Keratinocyte (primary cell): Measurements from ENCODE around the gene HAO2. TPM values are rescaled to one million over a fixed set of nuclear protein-coding genes. Genes with fewer than 3 reads are reported as not detected.

Experiments
- DNase-seq: peaks from one replicate; pipeline ENCODE4 v3.0.0-alpha.2; 2011; ENCODE audit warnings: low read depth, missing footprints, low spot score
- FAIRE-seq: peaks from 2 replicates; lab custom pipeline; 2011; peaks lifted over from hg19 to GRCh38; lab: Jason Lieb, UNC
- H2AFZ ChIP-seq: 2 replicates; pipeline ENCODE4 v1.6.0; 2012; ENCODE audit warnings: low read length, control low read depth, inconsistent platforms; ENCODE audit not compliant: control insufficient read depth
- H3K27ac ChIP-seq: 2 replicates; pipeline ENCODE4 v1.5.1; 2011; ENCODE audit warnings: low read length; ENCODE audit not compliant: control insufficient read depth, insufficient read depth
- H3K27me3 ChIP-seq: 3 replicates; pipeline ENCODE4 v1.6.0; 2011; ENCODE audit warnings: low read length; ENCODE audit not compliant: control insufficient read depth, insufficient read depth; ENCODE audit errors: extremely low read depth
- H3K36me3 ChIP-seq, 2 experiments: 2 replicates in 1 of 2; 3 replicates in 1 of 2; pipeline ENCODE4 v1.5.1; 2011; ENCODE audit warnings: low read length in 2 of 2, mild to moderate bottlenecking in 1 of 2; ENCODE audit not compliant: control insufficient read depth in 2 of 2, insufficient read depth in 2 of 2; ENCODE audit errors: extremely low read depth in 1 of 2
- H3K4me1 ChIP-seq: 3 replicates; pipeline ENCODE4 v1.5.1; 2011; ENCODE audit warnings: low read length; ENCODE audit not compliant: control insufficient read depth, insufficient read depth; ENCODE audit errors: extremely low read depth
- H3K4me2 ChIP-seq: 3 replicates; pipeline ENCODE4 v1.6.0; 2011; ENCODE audit warnings: low read depth, low read length; ENCODE audit not compliant: control insufficient read depth, insufficient read depth; ENCODE audit errors: extremely low read depth
- H3K4me3 ChIP-seq, 3 experiments: fragments of 200-600 bp in 1 of 3; sonication (generic) in 1 of 3; 2 replicates in 2 of 3; 3 replicates in 1 of 3; pipeline ENCODE4 v1.5.1; 2011 to 2016; ENCODE audit warnings: low read length in 3 of 3, mild to moderate bottlenecking in 3 of 3, control low read depth in 2 of 3, inconsistent platforms in 1 of 3, low read depth in 1 of 3, mixed read lengths in 1 of 3, mixed run types in 1 of 3, moderate library complexity in 1 of 3; ENCODE audit not compliant: control insufficient read depth in 2 of 3, insufficient read depth in 2 of 3; ENCODE audit errors: extremely low read depth in 1 of 3
- H3K79me2 ChIP-seq: 2 replicates; pipeline ENCODE4 v1.6.0; 2012; ENCODE audit warnings: low read length; ENCODE audit not compliant: control insufficient read depth, insufficient read depth
- H3K9ac ChIP-seq: 3 replicates; pipeline ENCODE4 v1.6.0; 2011; ENCODE audit warnings: low read length; ENCODE audit not compliant: control insufficient read depth, insufficient read depth; ENCODE audit errors: extremely low read depth
- H3K9me1 ChIP-seq: 3 replicates; pipeline ENCODE4 v1.6.0; 2011; ENCODE audit warnings: low read length; ENCODE audit not compliant: control insufficient read depth, insufficient read depth; ENCODE audit errors: extremely low read depth
- H3K9me3 ChIP-seq: 2 replicates; pipeline ENCODE4 v1.5.1; 2012; ENCODE audit warnings: low read depth, low read length; ENCODE audit not compliant: control insufficient read depth
- H4K20me1 ChIP-seq: 3 replicates; pipeline ENCODE4 v1.6.0; 2011; ENCODE audit warnings: low read length; ENCODE audit not compliant: control insufficient read depth, insufficient read depth; ENCODE audit errors: extremely low read depth
- EZH2 ChIP-seq: IDR thresholded peaks from one replicate; pipeline ENCODE4 v1.6.1; 2012; ENCODE audit warnings: inconsistent platforms, mild to moderate bottlenecking, low read length, moderate library complexity
- dilution Hi-C: fragments of 300-500 bp; cut with MboI; formaldehyde crosslinking; loops from one replicate; pipeline ENCODE4 v1.7.0; 2020; ENCODE audit warnings: low sequenced_read_pairs; ENCODE audit not compliant: extremely low pct_ligation_motif_present
- polyA minus RNA-seq, 3 experiments: library from RNA; depleted of rRNA, polyadenylated mRNA; stranded (reverse); fragments of >200 nt; gene quantifications; 1 replicate in 1 of 3; 2 replicates in 1 of 3; 3 replicates in 1 of 3; pipeline ENCODE4 v1.2.3, GENCODE V29; 2011
- polyA plus RNA-seq, 5 experiments: library from polyadenylated mRNA; depleted of rRNA in 3 of 5; stranded (reverse) in 3 of 5; stranded (forward) in 1 of 5; unstranded in 1 of 5; fragments of >200 nt; gene quantifications; 1 replicate in 1 of 5; 2 replicates in 3 of 5; 3 replicates in 1 of 5; pipeline versions ENCODE4 v1.2.1 to v1.2.3, GENCODE V29; 2011 to 2012; ENCODE audit warnings: missing spikeins in 2 of 5, low read depth in 1 of 5, low replicate concordance in 1 of 5
- TF ChIP-seq, protein P1 (sequence below), 3 experiments: IDR thresholded peaks in 1 of 3; conservative IDR thresholded peaks in 1 of 3; optimal IDR thresholded peaks in 1 of 3; 2 replicates in 2 of 3; 3 replicates in 1 of 3; pipeline versions ENCODE3 to v1.5.1; 2011; ENCODE audit warnings: low read length in 3 of 3, mild to moderate bottlenecking in 3 of 3, moderate library complexity in 2 of 3, control low read depth in 1 of 3, inconsistent platforms in 1 of 3; ENCODE audit not compliant: insufficient read depth in 2 of 3; ENCODE audit errors: extremely low read depth in 1 of 3

The HAO2 gene
- not detected in 3 replicates for polyA plus RNA-seq
- not detected for polyA plus RNA-seq (2011; ENCODE audit: low read depth)
- polyA plus RNA-seq (2011; cell fraction: cytosol; rRNA removed): not detected in 2 replicates
- not detected in 2 replicates for polyA plus RNA-seq (2011; cell fraction: nucleus; rRNA removed)
- not detected in 2 replicates for polyA plus RNA-seq (2012; ENCODE audit: low replicate concordance)
- polyA minus RNA-seq: not detected in 3 replicates
- not detected for polyA minus RNA-seq (2011; cell fraction: cytosol; rRNA and poly(A)+ RNA removed)
- polyA minus RNA-seq (2011; cell fraction: nucleus; rRNA and poly(A)+ RNA removed): not detected in 2 replicates

DNA sequence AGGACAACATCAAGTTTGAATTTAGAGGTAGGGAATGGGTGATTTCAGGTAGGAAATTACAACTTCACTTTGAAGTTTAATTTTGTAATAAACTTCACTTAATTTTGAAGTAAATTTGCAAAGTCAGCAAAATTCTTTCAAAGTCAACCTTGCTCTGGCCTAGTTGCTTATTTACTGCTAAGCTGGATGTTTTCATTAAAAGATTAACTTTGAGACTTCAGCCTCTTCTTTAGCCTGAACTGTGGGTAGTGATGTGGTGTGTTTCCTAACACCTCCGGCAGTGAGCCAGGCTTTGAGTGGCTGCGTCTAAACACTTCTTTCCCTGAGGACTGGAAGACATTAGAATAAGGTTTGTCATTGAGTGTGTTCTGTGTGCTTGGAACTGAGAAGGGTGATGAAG is at the start of gene HAO2:
Gene HAO2 (plus strand): TSS at position 232 of the 400 bp plus-strand sequence. CDS start 12,301 bp downstream, outside the sequence.
- no peak for DNase-seq
- H3K27ac ChIP-seq: no peak within 1 kb of the TSS
- no peak within 1 kb of the TSS for H3K4me3 ChIP-seq
- FAIRE-seq: no peak
- no peak for TF ChIP-seq EZH2
- TF ChIP-seq, protein P1, sequence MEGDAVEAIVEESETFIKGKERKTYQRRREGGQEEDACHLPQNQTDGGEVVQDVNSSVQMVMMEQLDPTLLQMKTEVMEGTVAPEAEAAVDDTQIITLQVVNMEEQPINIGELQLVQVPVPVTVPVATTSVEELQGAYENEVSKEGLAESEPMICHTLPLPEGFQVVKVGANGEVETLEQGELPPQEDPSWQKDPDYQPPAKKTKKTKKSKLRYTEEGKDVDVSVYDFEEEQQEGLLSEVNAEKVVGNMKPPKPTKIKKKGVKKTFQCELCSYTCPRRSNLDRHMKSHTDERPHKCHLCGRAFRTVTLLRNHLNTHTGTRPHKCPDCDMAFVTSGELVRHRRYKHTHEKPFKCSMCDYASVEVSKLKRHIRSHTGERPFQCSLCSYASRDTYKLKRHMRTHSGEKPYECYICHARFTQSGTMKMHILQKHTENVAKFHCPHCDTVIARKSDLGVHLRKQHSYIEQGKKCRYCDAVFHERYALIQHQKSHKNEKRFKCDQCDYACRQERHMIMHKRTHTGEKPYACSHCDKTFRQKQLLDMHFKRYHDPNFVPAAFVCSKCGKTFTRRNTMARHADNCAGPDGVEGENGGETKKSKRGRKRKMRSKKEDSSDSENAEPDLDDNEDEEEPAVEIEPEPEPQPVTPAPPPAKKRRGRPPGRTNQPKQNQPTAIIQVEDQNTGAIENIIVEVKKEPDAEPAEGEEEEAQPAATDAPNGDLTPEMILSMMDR (optimal IDR thresholded peaks at IDR 0.05 in 1 of 3, IDR thresholded peaks at IDR 0.05 in 1 of 3, conservative IDR thresholded peaks at IDR 0.05 in 1 of 3; ENCODE audit: extremely low read depth in 1 of 3, insufficient read depth in 2 of 3, low read length in 3 of 3): no peak
- H3K4me1 ChIP-seq: peaks cover 14% of the 10 kb centered on the region
- no peaks in the 10 kb centered on the region for H3K9me3 ChIP-seq
- no peak within 1 kb of the TSS for H3K4me2 ChIP-seq
- no peaks in the 10 kb centered on the region for H3K36me3 ChIP-seq
- no peaks in the 10 kb centered on the region for H3K27me3 ChIP-seq
- dilution Hi-C loops: no loop called here
- no peaks in the 10 kb centered on the region for H3K9me1 ChIP-seq
- H4K20me1 ChIP-seq: no peaks in the 10 kb centered on the region
- H3K79me2 ChIP-seq: no peaks in the 10 kb centered on the region
- H3K9ac ChIP-seq: no peak within 1 kb of the TSS
- H2AFZ ChIP-seq: no peak within 1 kb of the TSS

DNA sequence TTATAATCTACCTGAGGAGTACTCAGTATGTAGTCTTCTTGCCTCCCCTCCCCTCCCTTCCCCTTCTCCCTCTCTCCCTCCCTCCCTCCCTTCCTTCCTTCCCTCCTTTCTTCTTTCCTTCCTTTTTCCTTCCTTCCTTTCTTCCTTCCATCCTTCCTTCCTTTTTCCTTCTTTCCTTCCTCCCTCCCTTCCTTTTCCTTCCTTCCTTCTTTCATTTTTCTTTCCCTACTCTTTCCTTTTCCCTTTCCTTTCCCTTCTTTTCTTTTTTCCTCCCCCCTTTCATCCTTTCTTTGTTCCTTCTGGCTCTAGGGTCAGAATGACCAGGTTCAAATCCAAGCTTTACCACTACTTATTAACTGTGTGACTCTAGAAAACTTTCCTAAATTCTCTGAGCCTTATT is 48.5 kb upstream of the HAO2 start:
- H3K36me3 ChIP-seq: no peaks in the 10 kb centered on the region
- DNase-seq (no peak), FAIRE-seq (no peak)
- no peaks in the 10 kb centered on the region for H3K4me1 ChIP-seq
- H3K4me2 ChIP-seq: no peak overlapping the region
- TF ChIP-seq, protein P1 (optimal IDR thresholded peaks at IDR 0.05 in 1 of 3, IDR thresholded peaks at IDR 0.05 in 1 of 3, conservative IDR thresholded peaks at IDR 0.05 in 1 of 3; ENCODE audit: extremely low read depth in 1 of 3, insufficient read depth in 2 of 3, low read length in 3 of 3): no peak
- TF ChIP-seq EZH2: no peak
- H3K9ac ChIP-seq: no peak overlapping the region
- H3K9me1 ChIP-seq: no peaks in the 10 kb centered on the region
- no peaks in the 10 kb centered on the region for H3K9me3 ChIP-seq
- H3K27me3 ChIP-seq: no peaks in the 10 kb centered on the region
- H2AFZ ChIP-seq: no peak overlapping the region
- H3K79me2 ChIP-seq: no peaks in the 10 kb centered on the region
- no peak overlapping the region for H3K4me3 ChIP-seq
- H4K20me1 ChIP-seq: no peaks in the 10 kb centered on the region
- H3K27ac ChIP-seq: no peak overlapping the region
- dilution Hi-C loops: no loop called here
